SK-N-MC (cell line): Measurements from ENCODE around the gene TMEM87B.

Experiments
- EZH2 ChIP-seq: fragments of 200-600 bp; sonication (generic); IDR thresholded peaks from one replicate; pipeline ENCODE4 v1.6.1; 2017; ENCODE audit warnings: antibody characterized with exemption
- FOXP2 ChIP-seq: optimal IDR thresholded peaks from 2 replicates; pipeline ENCODE3; 2011; ENCODE audit warnings: mild to moderate bottlenecking, moderate library complexity; ENCODE audit not compliant: insufficient read depth; ENCODE audit errors: extremely low read length, control extremely low read depth
- POLR2AphosphoS5 ChIP-seq: IDR thresholded peaks from 2 replicates; pipeline ENCODE4 v1.6.1; 2012; ENCODE audit warnings: mild to moderate bottlenecking, low read depth, low read length, borderline replicate concordance

GRCh38 chr2:112157472-112157871 is 102.4 kb downstream of the TMEM87B start:
- TF ChIP-seq EZH2 = no peak
- TF ChIP-seq POLR2AphosphoS5 = no peak
- TF ChIP-seq FOXP2 = no peak
